Right forelimb (tissue), 1 donor: ENCODE data around the gene TMEM128.
"Not testable (repeated sequence)": the region's sequence is repeated elsewhere in the genome, so short reads cannot be mapped to it uniquely, and the experiment has no call there.

Experiments used
- DNase-seq: peaks from one replicate; pipeline ENCODE4 v3.0.0-alpha.2; 2018

The TMEM128 gene

GRCh38 chr4:4248029-4248884 is at the start of gene TMEM128:
TSS of gene TMEM128 (minus strand) at chr4:4248223. CDS start at chr4:4248202, 21 bp downstream.
- peak; percentile 97 for DNase-seq

GRCh38 chr4:4296283-4296846 is 48.3 kb upstream of the TMEM128 start:
- DNase-seq, result no peak

GRCh38 chr4:4293279-4293678 is 45.3 kb upstream of the TMEM128 start:
- DNase-seq, result no peak

- peak; percentile 98 for DNase-seq
Observed at GRCh38 chr4:4289941-4290850, 42.2 kb upstream of the TMEM128 start, which contains the start of the genes LYAR and ZBTB49. TSS of gene LYAR (minus strand) at chr4:4290154. CDS start at chr4:4283742, 6,412 bp downstream. TSS of gene ZBTB49 (plus strand) at chr4:4290251. CDS start at chr4:4299946, 9,695 bp downstream.

- DNase-seq, result no peak
Observed at GRCh38 chr4:4289597-4289940, 41.5 kb upstream of the TMEM128 start.

- no peak for DNase-seq
Observed at GRCh38 chr4:4289055-4289454, 41.0 kb upstream of the TMEM128 start.

- DNase-seq, result no peak
Observed at GRCh38 chr4:4288098-4288497, 40.1 kb upstream of the TMEM128 start.

- DNase-seq, result no peak
Observed at GRCh38 chr4:4284827-4285618, 37.0 kb upstream of the TMEM128 start.

GRCh38 chr4:4281787-4282186 is 33.8 kb upstream of the TMEM128 start:
- no peak for DNase-seq

GRCh38 chr4:4277531-4277930 is 29.5 kb upstream of the TMEM128 start:
- no peak for DNase-seq

GRCh38 chr4:4274226-4274625 is 26.2 kb upstream of the TMEM128 start:
- no peak for DNase-seq

GRCh38 chr4:4271912-4272311 is 23.9 kb upstream of the TMEM128 start:
- DNase-seq, result no peak

GRCh38 chr4:4270529-4270928 is 22.5 kb upstream of the TMEM128 start:
- no peak for DNase-seq

- no peak for DNase-seq
Observed at GRCh38 chr4:4269856-4270255, 21.8 kb upstream of the TMEM128 start.

- DNase-seq, result no peak
Observed at GRCh38 chr4:4269331-4269731, 21.3 kb upstream of the TMEM128 start.

- no peak for DNase-seq
Observed at GRCh38 chr4:4268776-4269175, 20.8 kb upstream of the TMEM128 start.

- no peak for DNase-seq
Observed at GRCh38 chr4:4267981-4268380, 20.0 kb upstream of the TMEM128 start.

GRCh38 chr4:4260185-4260751 is 12.2 kb upstream of the TMEM128 start:
- DNase-seq, result no peak

GRCh38 chr4:4259484-4260100 is 11.6 kb upstream of the TMEM128 start:
- no peak for DNase-seq

- DNase-seq, result not testable (repeated sequence)
Observed at GRCh38 chr4:4257705-4258104, 9.7 kb upstream of the TMEM128 start.

GRCh38 chr4:4256799-4257198 is 8.8 kb upstream of the TMEM128 start:
- DNase-seq, result no peak

- no peak for DNase-seq
Observed at GRCh38 chr4:4254666-4255065, 6.6 kb upstream of the TMEM128 start.
